WTC11 (cell line): ENCODE data around the gene ARID4B. TPM values are rescaled to one million over a fixed set of nuclear protein-coding genes. Genes with fewer than 3 reads are reported as not detected.

Source experiments
- ATAC-seq: fragments of 200-7000 bp; cut with Tn5 transposase; 2 replicates; pipeline ENCODE4 v1.10.0; 2021; ENCODE audit warnings: mild to moderate bottlenecking, moderate library complexity
- CTCF ChIA-PET: fragments of 300-600 bp; sonication (Branson Sonifier 250); formaldehyde crosslinking; loops from one replicate; lab custom pipeline; 2021; ENCODE audit warnings: antibody characterized with exemption; lab: Charles Lee
- POLR2A ChIA-PET: fragments of 350-600 bp; sonication (Branson Sonifier 250); formaldehyde crosslinking; loops from one replicate; lab custom pipeline; 2021; ENCODE audit warnings: antibody characterized with exemption; lab: Charles Lee
- DNase-seq: peaks from one replicate; pipeline ENCODE4 v3.0.0; 2021; ENCODE audit warnings: low spot score
- H3K27ac Mint-ChIP-seq: 2 replicates; pipeline ENCODE4 v1.8.0; 2021; ENCODE audit warnings: mixed read lengths
- H3K27me3 Mint-ChIP-seq: 2 replicates; pipeline ENCODE4 v1.8.0; 2021; ENCODE audit warnings: low read depth, mild to moderate bottlenecking, moderate library complexity, mixed read lengths
- H3K36me3 Mint-ChIP-seq: 2 replicates; pipeline ENCODE4 v1.8.0; 2021; ENCODE audit warnings: mixed read lengths
- H3K4me1 Mint-ChIP-seq: 2 replicates; pipeline ENCODE4 v1.8.0; 2022; ENCODE audit warnings: mixed read lengths
- H3K4me3 Mint-ChIP-seq: 2 replicates; pipeline ENCODE4 v1.8.0; 2021; ENCODE audit warnings: mild to moderate bottlenecking, moderate library complexity, mixed read lengths
- H3K9me3 Mint-ChIP-seq: 2 replicates; pipeline ENCODE4 v1.8.0; 2021; ENCODE audit warnings: mixed read lengths
- ATF1 ChIP-seq: sonication (generic); formaldehyde crosslinking; IDR thresholded peaks from 2 replicates; pipeline ENCODE4 v1.8.1; 2023; ENCODE audit warnings: mild to moderate bottlenecking, moderate library complexity, missing genetic modification reagents
- E2F4 ChIP-seq: sonication (generic); formaldehyde crosslinking; IDR thresholded peaks from 2 replicates; pipeline ENCODE4 v1.8.1; 2022; ENCODE audit warnings: low read depth, mild to moderate bottlenecking, moderate library complexity, missing genetic modification reagents, borderline replicate concordance
- ERG ChIP-seq: fragments of 250-450 bp; sonication (Bioruptor Pico); IDR thresholded peaks from 2 replicates; pipeline ENCODE4 v1.8.0; 2021; ENCODE audit warnings: mild to moderate bottlenecking
- ESRRA ChIP-seq: sonication (generic); formaldehyde crosslinking; IDR thresholded peaks from 2 replicates; pipeline ENCODE4 v1.8.1; 2022; ENCODE audit warnings: mild to moderate bottlenecking, missing genetic modification reagents, borderline replicate concordance
- FOXJ3 ChIP-seq: sonication (generic); formaldehyde crosslinking; IDR thresholded peaks from 2 replicates; pipeline ENCODE4 v1.9.0; 2021; ENCODE audit warnings: missing genetic modification reagents, mild to moderate bottlenecking, borderline replicate concordance
- FOXK1 ChIP-seq: sonication (generic); formaldehyde crosslinking; IDR thresholded peaks from 2 replicates; pipeline ENCODE4 v1.8.0; 2022; ENCODE audit warnings: mild to moderate bottlenecking, moderate library complexity, missing genetic modification reagents
- FOXP1 ChIP-seq: sonication (generic); formaldehyde crosslinking; IDR thresholded peaks from 2 replicates; pipeline ENCODE4 v1.8.0; 2022; ENCODE audit warnings: missing genetic modification reagents, mild to moderate bottlenecking, moderate library complexity, borderline replicate concordance
- GTF2I ChIP-seq: fragments of 250-450 bp; sonication (Bioruptor Pico); conservative IDR thresholded peaks from 2 replicates; pipeline ENCODE4 v1.4.0; 2021; ENCODE audit warnings: mild to moderate bottlenecking
- HMGA2 ChIP-seq: fragments of 250-450 bp; sonication (Bioruptor Pico); IDR thresholded peaks from 2 replicates; pipeline ENCODE4 v1.4.0; 2021; ENCODE audit warnings: mild to moderate bottlenecking, moderate library complexity
- IRF2 ChIP-seq: sonication (generic); formaldehyde crosslinking; IDR thresholded peaks from 2 replicates; pipeline ENCODE4 v1.8.0; 2022; ENCODE audit warnings: low read depth, missing genetic modification reagents, borderline replicate concordance
- JAZF1 ChIP-seq: fragments of 250-450 bp; sonication (Bioruptor Pico); IDR thresholded peaks from 2 replicates; pipeline ENCODE4 v1.9.0; 2021; ENCODE audit warnings: moderate library complexity, mild to moderate bottlenecking, inconsistent platforms
- NFATC4 ChIP-seq: fragments of 250-450 bp; sonication (Bioruptor Pico); IDR thresholded peaks from 2 replicates; pipeline ENCODE4 v1.9.0; 2021; ENCODE audit warnings: mild to moderate bottlenecking
- RELA ChIP-seq: sonication (generic); formaldehyde crosslinking; IDR thresholded peaks from 2 replicates; pipeline ENCODE4 v1.8.1; 2022; ENCODE audit warnings: missing genetic modification reagents, mild to moderate bottlenecking, borderline replicate concordance
- SMAD4 ChIP-seq: sonication (generic); formaldehyde crosslinking; IDR thresholded peaks from 2 replicates; pipeline ENCODE4 v1.8.0; 2022; ENCODE audit warnings: mild to moderate bottlenecking, missing genetic modification reagents
- ZNF317 ChIP-seq: sonication (generic); formaldehyde crosslinking; IDR thresholded peaks from 2 replicates; pipeline ENCODE4 v1.8.1; 2023; ENCODE audit warnings: low read depth, mild to moderate bottlenecking, moderate library complexity, missing genetic modification reagents, borderline replicate concordance
- total RNA-seq: library from RNA; stranded (reverse); gene quantifications from 3 replicates; pipeline ENCODE4 v1.2.3, GENCODE V29; 2021
- TF ChIP-seq, protein P1 (sequence below): sonication (generic); formaldehyde crosslinking; IDR thresholded peaks from 2 replicates; pipeline ENCODE4 v1.8.1; 2022; ENCODE audit warnings: low read depth, missing genetic modification reagents, borderline replicate concordance
- TF ChIP-seq, protein P2 (sequence below): sonication (generic); formaldehyde crosslinking; IDR thresholded peaks from 2 replicates; pipeline ENCODE4 v1.8.1; 2022; ENCODE audit warnings: mild to moderate bottlenecking, moderate library complexity, missing genetic modification reagents
- TF ChIP-seq, protein P3 (sequence below): sonication (generic); formaldehyde crosslinking; IDR thresholded peaks from 2 replicates; pipeline ENCODE4 v1.8.1; 2023; ENCODE audit warnings: mild to moderate bottlenecking, missing genetic modification reagents

Gene ARID4B
- total RNA-seq, 1 experiment from 2014 or later: 35.7 TPM

- ChIA-PET POLR2A (no interaction called here), CTCF (interaction anchor here (0.5 kb wide), 1 partner anchor 194 kb away, joined by 3 read pairs; no protein-coding TSS in a partner anchor)
- ATAC-seq: no peak
- H3K9me3 Mint-ChIP-seq: peaks cover 20% of the 10 kb centered on the region
- H3K27ac Mint-ChIP-seq: no peak overlapping the region
- TF ChIP-seq, protein P1, sequence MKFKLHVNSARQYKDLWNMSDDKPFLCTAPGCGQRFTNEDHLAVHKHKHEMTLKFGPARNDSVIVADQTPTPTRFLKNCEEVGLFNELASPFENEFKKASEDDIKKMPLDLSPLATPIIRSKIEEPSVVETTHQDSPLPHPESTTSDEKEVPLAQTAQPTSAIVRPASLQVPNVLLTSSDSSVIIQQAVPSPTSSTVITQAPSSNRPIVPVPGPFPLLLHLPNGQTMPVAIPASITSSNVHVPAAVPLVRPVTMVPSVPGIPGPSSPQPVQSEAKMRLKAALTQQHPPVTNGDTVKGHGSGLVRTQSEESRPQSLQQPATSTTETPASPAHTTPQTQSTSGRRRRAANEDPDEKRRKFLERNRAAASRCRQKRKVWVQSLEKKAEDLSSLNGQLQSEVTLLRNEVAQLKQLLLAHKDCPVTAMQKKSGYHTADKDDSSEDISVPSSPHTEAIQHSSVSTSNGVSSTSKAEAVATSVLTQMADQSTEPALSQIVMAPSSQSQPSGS (CRISPR knock-in tag): no peak
- TF ChIP-seq NFATC4 (CRISPR knock-in tag) (no peak), FOXJ3 (CRISPR knock-in tag) (no peak), ESRRA (CRISPR knock-in tag) (no peak), FOXP1 (CRISPR knock-in tag) (no peak), HMGA2 (no peak), FOXK1 (CRISPR knock-in tag) (no peak), JAZF1 (no peak), ZNF317 (CRISPR knock-in tag) (no peak), IRF2 (CRISPR knock-in tag) (no peak)
- TF ChIP-seq, protein P2, sequence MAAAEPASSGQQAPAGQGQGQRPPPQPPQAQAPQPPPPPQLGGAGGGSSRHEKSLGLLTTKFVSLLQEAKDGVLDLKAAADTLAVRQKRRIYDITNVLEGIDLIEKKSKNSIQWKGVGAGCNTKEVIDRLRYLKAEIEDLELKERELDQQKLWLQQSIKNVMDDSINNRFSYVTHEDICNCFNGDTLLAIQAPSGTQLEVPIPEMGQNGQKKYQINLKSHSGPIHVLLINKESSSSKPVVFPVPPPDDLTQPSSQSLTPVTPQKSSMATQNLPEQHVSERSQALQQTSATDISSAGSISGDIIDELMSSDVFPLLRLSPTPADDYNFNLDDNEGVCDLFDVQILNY: no peak
- H3K36me3 Mint-ChIP-seq: peaks cover 19% of the 10 kb centered on the region
- H3K4me3 Mint-ChIP-seq: no peak overlapping the region
- peaks cover 23% of the 10 kb centered on the region for H3K4me1 Mint-ChIP-seq
- no peak for DNase-seq
- H3K27me3 Mint-ChIP-seq: no peaks in the 10 kb centered on the region
These were observed 29.2 kb downstream of the ARID4B start for GRCh38 chr1:235298758-235299157.

DNA sequence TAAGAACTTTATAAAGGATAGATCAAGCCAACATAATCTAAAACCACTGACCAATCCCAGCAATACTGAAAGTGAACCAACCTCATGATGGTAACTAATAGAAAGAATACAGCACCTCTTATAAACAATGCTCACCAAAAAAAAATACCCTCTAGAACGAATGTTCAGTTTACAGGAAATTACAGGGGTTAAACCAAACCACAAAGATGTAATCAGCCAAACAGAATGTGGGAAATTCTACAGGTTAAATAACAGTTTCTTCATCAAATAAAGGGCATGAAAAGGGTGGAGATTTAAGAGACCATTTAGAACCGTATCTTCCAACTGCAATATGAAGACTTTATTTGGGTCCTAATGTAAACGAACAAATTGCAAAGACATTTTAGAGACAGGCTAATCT, 30.4 kb downstream of the ARID4B start:
- peaks cover 19% of the 10 kb centered on the region for H3K36me3 Mint-ChIP-seq
- TF ChIP-seq GTF2I (no peak), E2F4 (CRISPR knock-in tag) (no peak), ERG (CRISPR knock-in tag) (no peak), SMAD4 (no peak), FOXJ3 (CRISPR knock-in tag) (no peak), ATF1 (CRISPR knock-in tag) (no peak), RELA (no peak), JAZF1 (no peak)
- TF ChIP-seq, protein P3, sequence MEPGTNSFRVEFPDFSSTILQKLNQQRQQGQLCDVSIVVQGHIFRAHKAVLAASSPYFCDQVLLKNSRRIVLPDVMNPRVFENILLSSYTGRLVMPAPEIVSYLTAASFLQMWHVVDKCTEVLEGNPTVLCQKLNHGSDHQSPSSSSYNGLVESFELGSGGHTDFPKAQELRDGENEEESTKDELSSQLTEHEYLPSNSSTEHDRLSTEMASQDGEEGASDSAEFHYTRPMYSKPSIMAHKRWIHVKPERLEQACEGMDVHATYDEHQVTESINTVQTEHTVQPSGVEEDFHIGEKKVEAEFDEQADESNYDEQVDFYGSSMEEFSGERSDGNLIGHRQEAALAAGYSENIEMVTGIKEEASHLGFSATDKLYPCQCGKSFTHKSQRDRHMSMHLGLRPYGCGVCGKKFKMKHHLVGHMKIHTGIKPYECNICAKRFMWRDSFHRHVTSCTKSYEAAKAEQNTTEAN (CRISPR knock-in tag): no peak

More for the DNA sequence above, 30.4 kb downstream of the ARID4B start:
- ChIA-PET POLR2A (no interaction called here), CTCF (no interaction called here)
- ATAC-seq: no peak
- Mint-ChIP-seq H3K9me3 (peaks cover 17% of the 10 kb centered on the region), H3K27ac (no peak overlapping the region), H3K27me3 (no peaks in the 10 kb centered on the region), H3K4me1 (peaks cover 27% of the 10 kb centered on the region), H3K4me3 (no peak overlapping the region)
- DNase-seq: no peak
